ENCODE data around the gene CHRNA10. TPM values are rescaled to one million over a fixed set of nuclear protein-coding genes. Genes with fewer than 3 reads are reported as not detected.

Gene CHRNA10
- total RNA-seq, 1 donor from 2014 or later, result 2.8 TPM

DNA sequence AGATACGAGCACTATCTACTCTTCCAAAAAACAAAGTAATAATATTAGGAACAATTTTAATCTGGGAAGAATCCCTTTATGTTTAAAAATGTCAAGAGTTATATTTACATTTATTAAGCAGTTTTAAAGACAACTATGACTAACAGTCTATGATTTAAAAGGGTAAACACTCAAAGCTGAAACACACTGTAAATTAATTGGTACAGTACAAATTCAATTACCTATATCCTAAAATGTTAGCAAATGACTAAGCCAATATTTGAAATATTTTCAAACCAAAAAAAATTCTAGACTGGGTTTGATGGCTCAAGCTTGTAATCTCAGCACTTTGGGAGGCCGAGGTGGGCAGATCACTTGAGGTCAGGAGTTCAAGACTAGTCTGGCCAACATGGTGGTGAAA is 36.0 kb upstream of the CHRNA10 start:
- TF ChIP-seq, protein P1, sequence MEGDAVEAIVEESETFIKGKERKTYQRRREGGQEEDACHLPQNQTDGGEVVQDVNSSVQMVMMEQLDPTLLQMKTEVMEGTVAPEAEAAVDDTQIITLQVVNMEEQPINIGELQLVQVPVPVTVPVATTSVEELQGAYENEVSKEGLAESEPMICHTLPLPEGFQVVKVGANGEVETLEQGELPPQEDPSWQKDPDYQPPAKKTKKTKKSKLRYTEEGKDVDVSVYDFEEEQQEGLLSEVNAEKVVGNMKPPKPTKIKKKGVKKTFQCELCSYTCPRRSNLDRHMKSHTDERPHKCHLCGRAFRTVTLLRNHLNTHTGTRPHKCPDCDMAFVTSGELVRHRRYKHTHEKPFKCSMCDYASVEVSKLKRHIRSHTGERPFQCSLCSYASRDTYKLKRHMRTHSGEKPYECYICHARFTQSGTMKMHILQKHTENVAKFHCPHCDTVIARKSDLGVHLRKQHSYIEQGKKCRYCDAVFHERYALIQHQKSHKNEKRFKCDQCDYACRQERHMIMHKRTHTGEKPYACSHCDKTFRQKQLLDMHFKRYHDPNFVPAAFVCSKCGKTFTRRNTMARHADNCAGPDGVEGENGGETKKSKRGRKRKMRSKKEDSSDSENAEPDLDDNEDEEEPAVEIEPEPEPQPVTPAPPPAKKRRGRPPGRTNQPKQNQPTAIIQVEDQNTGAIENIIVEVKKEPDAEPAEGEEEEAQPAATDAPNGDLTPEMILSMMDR (IDR thresholded peaks at IDR 0.05; ENCODE audit: unreplicated experiment), result no peak
- Mint-ChIP-seq H3K36me3 (ENCODE audit: insufficient read depth) (peaks cover 24% of the 10 kb centered on the region), H3K9me3 (ENCODE audit: low read depth) (no peaks in the 10 kb centered on the region), H3K27ac (no peak overlapping the region), H3K27me3 (no peaks in the 10 kb centered on the region), H3K4me3 (ENCODE audit: low read depth) (no peak overlapping the region), H3K4me1 (ENCODE audit: low read depth) (no peaks in the 10 kb centered on the region)
- DNase-seq (ENCODE audit: low spot score, unreplicated experiment), result no peak

DNA sequence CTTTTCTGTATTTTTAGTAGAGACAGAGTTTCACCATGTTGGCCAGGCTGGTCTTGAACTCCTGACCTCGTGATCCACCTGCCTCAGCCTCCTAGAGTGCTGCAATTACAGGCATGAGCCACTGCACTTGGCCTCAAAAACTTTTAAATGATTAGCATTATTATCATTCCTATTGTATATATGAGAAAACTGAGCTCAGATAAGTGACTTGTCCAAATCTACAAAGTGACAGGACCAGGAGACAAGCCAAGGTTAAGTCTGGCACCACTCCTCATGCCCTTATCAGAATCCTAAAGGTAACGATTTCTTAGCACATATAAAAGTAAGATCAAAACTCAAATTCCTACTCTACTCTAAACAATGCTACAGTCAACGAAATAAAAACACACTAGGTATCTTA is 32.2 kb upstream of the CHRNA10 start:
- TF ChIP-seq, protein P1 (IDR thresholded peaks at IDR 0.05; ENCODE audit: unreplicated experiment), result no peak
- Mint-ChIP-seq H3K27ac (no peak overlapping the region), H3K36me3 (ENCODE audit: insufficient read depth) (peaks cover 33% of the 10 kb centered on the region), H3K4me1 (ENCODE audit: low read depth) (no peaks in the 10 kb centered on the region), H3K4me3 (ENCODE audit: low read depth) (no peak overlapping the region), H3K27me3 (no peaks in the 10 kb centered on the region), H3K9me3 (ENCODE audit: low read depth) (no peaks in the 10 kb centered on the region)
- no peak for DNase-seq (ENCODE audit: low spot score, unreplicated experiment)

DNA sequence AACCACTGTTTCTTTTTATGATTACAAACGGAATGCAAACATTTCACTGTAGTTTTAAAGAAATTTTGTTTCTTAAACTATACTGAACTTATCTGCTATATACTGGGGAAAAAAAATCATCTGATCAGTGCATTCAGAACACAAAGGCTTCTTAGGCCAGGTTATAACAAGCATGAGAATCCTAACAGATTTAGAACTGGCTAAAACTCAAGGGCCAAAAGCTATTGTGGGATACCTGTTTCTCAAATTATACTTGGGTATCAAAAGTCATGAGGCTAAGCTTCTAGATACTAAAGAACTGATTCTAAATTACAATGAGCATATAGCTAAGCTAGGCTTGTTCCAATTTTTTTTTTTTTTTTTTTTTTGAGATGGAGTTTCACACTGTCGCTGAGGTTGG is 29.7 kb upstream of the CHRNA10 start:
- H3K4me3 Mint-ChIP-seq (ENCODE audit: low read depth), result no peak overlapping the region
- no peaks in the 10 kb centered on the region for H3K9me3 Mint-ChIP-seq (ENCODE audit: low read depth)
- H3K27me3 Mint-ChIP-seq, result no peaks in the 10 kb centered on the region
- TF ChIP-seq, protein P1 (IDR thresholded peaks at IDR 0.05; ENCODE audit: unreplicated experiment), result no peak
- peaks cover 31% of the 10 kb centered on the region for H3K36me3 Mint-ChIP-seq (ENCODE audit: insufficient read depth)
- no peak overlapping the region for H3K27ac Mint-ChIP-seq
- DNase-seq (ENCODE audit: low spot score, unreplicated experiment), result no peak
- no peaks in the 10 kb centered on the region for H3K4me1 Mint-ChIP-seq (ENCODE audit: low read depth)

DNA sequence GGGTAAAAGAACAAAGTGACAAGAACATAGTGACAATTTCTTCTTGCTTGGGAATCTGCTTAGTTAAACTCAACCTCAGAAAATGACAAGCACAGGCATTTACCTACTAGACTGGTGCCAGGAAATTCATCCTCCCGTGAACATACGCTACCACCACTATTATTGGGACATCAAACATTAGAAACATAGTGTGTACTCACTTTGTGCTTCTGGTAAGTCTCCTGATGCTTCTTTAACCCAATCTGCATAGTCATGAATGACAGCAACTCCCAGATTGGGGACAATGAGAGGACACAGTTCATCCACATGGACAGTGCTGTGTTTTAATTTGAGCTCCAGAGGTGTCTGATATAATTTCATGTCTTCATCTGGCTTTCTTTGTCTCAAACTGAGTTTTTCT is 29.2 kb upstream of the CHRNA10 start:
- H3K9me3 Mint-ChIP-seq (ENCODE audit: low read depth), result no peaks in the 10 kb centered on the region
- H3K27me3 Mint-ChIP-seq, result no peaks in the 10 kb centered on the region
- H3K27ac Mint-ChIP-seq, result no peak overlapping the region
- no peaks in the 10 kb centered on the region for H3K4me1 Mint-ChIP-seq (ENCODE audit: low read depth)
- peaks cover 35% of the 10 kb centered on the region for H3K36me3 Mint-ChIP-seq (ENCODE audit: insufficient read depth)
- H3K4me3 Mint-ChIP-seq (ENCODE audit: low read depth), result no peak overlapping the region
- TF ChIP-seq, protein P1 (IDR thresholded peaks at IDR 0.05; ENCODE audit: unreplicated experiment), result no peak
- no peak for DNase-seq (ENCODE audit: low spot score, unreplicated experiment)

DNA sequence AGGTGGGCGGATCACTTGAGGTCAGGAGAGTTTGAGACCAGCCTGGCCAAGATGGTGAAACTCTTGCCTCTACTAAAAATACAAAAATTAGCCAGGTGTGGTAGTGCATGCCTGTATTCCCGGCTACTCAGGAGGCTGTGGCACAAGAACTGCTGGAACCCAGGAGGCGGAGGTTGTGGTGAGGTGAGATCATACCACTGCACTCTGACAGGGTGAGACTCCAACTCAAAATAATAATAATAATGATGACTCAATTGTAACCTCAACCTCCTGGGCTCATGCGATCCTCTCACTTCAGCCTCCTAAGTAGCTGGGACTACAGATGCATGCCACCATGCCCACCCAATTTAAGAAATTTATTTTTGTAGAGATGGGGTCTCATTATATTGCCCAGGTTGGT is 15.6 kb upstream of the CHRNA10 start:
- no peak for DNase-seq (ENCODE audit: low spot score, unreplicated experiment)
- TF ChIP-seq, protein P1 (IDR thresholded peaks at IDR 0.05; ENCODE audit: unreplicated experiment), result no peak
- H3K9me3 Mint-ChIP-seq (ENCODE audit: low read depth), result no peaks in the 10 kb centered on the region
- H3K36me3 Mint-ChIP-seq (ENCODE audit: insufficient read depth), result peaks cover 30% of the 10 kb centered on the region
- H3K4me1 Mint-ChIP-seq (ENCODE audit: low read depth), result no peaks in the 10 kb centered on the region
- H3K27ac Mint-ChIP-seq, result no peak overlapping the region
- no peak overlapping the region for H3K4me3 Mint-ChIP-seq (ENCODE audit: low read depth)
- H3K27me3 Mint-ChIP-seq, result no peaks in the 10 kb centered on the region
